Ishikawa (cell line): Measurements from ENCODE around the gene WBP1L.

Experiments
- CEBPB ChIP-seq: IDR thresholded peaks from 2 replicates; pipeline ENCODE4 v1.6.1; 2012
- CREB1 ChIP-seq: IDR thresholded peaks from 2 replicates; pipeline ENCODE4 v1.6.1; 2012; ENCODE audit warnings: low read depth
- EGR1 ChIP-seq: IDR thresholded peaks from 2 replicates; pipeline ENCODE4 v1.6.1; 2012
- EP300 ChIP-seq: IDR thresholded peaks from 2 replicates; pipeline ENCODE4 v1.6.1; 2012; ENCODE audit warnings: borderline replicate concordance
- FOXM1 ChIP-seq: IDR thresholded peaks from 2 replicates; pipeline ENCODE4 v1.6.1; 2012; ENCODE audit warnings: low read depth, borderline replicate concordance
- MAX ChIP-seq: IDR thresholded peaks from 2 replicates; pipeline ENCODE4 v1.6.1; 2012
- NFIC ChIP-seq: IDR thresholded peaks from 2 replicates; pipeline ENCODE4 v1.6.1; 2012
- RAD21 ChIP-seq: IDR thresholded peaks from 2 replicates; pipeline ENCODE4 v1.6.1; 2012; ENCODE audit warnings: low read depth
- REST ChIP-seq: IDR thresholded peaks from 2 replicates; pipeline ENCODE4 v1.6.1; 2012; ENCODE audit warnings: low read depth, mild to moderate bottlenecking
- TAF1 ChIP-seq: IDR thresholded peaks from 2 replicates; pipeline ENCODE4 v1.6.1; 2012; ENCODE audit warnings: low read depth, mild to moderate bottlenecking
- TCF12 ChIP-seq: IDR thresholded peaks from 2 replicates; pipeline ENCODE4 v1.6.1; 2012; ENCODE audit warnings: low read depth
- TEAD4 ChIP-seq: IDR thresholded peaks from 2 replicates; pipeline ENCODE4 v1.6.1; 2012
- USF1 ChIP-seq: IDR thresholded peaks from 2 replicates; pipeline ENCODE4 v1.6.1; 2012
- YY1 ChIP-seq: IDR thresholded peaks from 2 replicates; pipeline ENCODE4 v1.6.1; 2012; ENCODE audit warnings: low read depth
- ZBTB7A ChIP-seq: IDR thresholded peaks from 2 replicates; pipeline ENCODE4 v1.6.1; 2012; ENCODE audit warnings: low read depth

Gene WBP1L

GRCh38 chr10:102795453-102796406 lies 52.0 kb downstream of the WBP1L start:
- no peak for TF ChIP-seq TAF1
- no peak for TF ChIP-seq ZBTB7A
- TF ChIP-seq FOXM1, result no peak
- TF ChIP-seq TCF12, result no peak
- TF ChIP-seq TEAD4, result no peak
- no peak for TF ChIP-seq EP300
- TF ChIP-seq EGR1, result no peak
- TF ChIP-seq NFIC, result no peak
- no peak for TF ChIP-seq USF1
- no peak for TF ChIP-seq YY1
- TF ChIP-seq MAX, result no peak
- no peak for TF ChIP-seq CREB1
- no peak for TF ChIP-seq RAD21
- TF ChIP-seq CEBPB, result no peak
- no peak for TF ChIP-seq REST

GRCh38 chr10:102796407-102797176 lies 52.8 kb downstream of the WBP1L start:
- TF ChIP-seq NFIC, result no peak

- no peak for TF ChIP-seq MAX
Measured at GRCh38 chr10:102799691-102800471, 56.1 kb downstream of the WBP1L start.

GRCh38 chr10:102800611-102801335 lies 57.0 kb downstream of the WBP1L start:
- no peak for TF ChIP-seq YY1
- TF ChIP-seq EGR1, result no peak
- TF ChIP-seq USF1, result no peak
- TF ChIP-seq CREB1, result no peak
- TF ChIP-seq CEBPB, result no peak
- TF ChIP-seq REST, result no peak
- TF ChIP-seq FOXM1, result no peak
- no peak for TF ChIP-seq RAD21
- no peak for TF ChIP-seq TCF12
- no peak for TF ChIP-seq ZBTB7A
- no peak for TF ChIP-seq EP300
- TF ChIP-seq TEAD4, result no peak
- TF ChIP-seq NFIC, result no peak
- no peak for TF ChIP-seq TAF1
- TF ChIP-seq MAX, result no peak
